Activated CD4-positive, alpha-beta memory T cell treated with anti-CD3 and anti-CD28 coated beads, Interleukin-2, amount 10 ng/mL, durations not matched to agents 7 days and 5 days (primary cell): ENCODE measurements around the gene RGS3. TPM values are rescaled to one million over a fixed set of nuclear protein-coding genes. Genes with fewer than 3 reads are reported as not detected.

Experiments
- CTCF ChIA-PET: fragments of 350-600 bp; sonication (Branson Sonifier 250); formaldehyde crosslinking; loops from one replicate; lab custom pipeline; 2021; ENCODE audit warnings: antibody characterized with exemption, inconsistent platforms; lab: Charles Lee
- POLR2A ChIA-PET: fragments of 350-600 bp; sonication (Branson Sonifier 250); formaldehyde crosslinking; loops from one replicate; lab custom pipeline; 2021; ENCODE audit warnings: antibody characterized with exemption; lab: Charles Lee
- DNase-seq: peaks from one replicate; pipeline ENCODE4 v3.0.0-alpha.2; 2020
- H3K27ac Mint-ChIP-seq: one replicate; pipeline ENCODE4 v1.8.0; 2021; ENCODE audit warnings: mild to moderate bottlenecking, mixed read lengths
- H3K27me3 Mint-ChIP-seq: one replicate; pipeline ENCODE4 v1.8.0; 2021; ENCODE audit warnings: mixed read lengths
- H3K36me3 Mint-ChIP-seq: one replicate; pipeline ENCODE4 v1.8.0; 2021; ENCODE audit warnings: low read depth, mixed read lengths
- H3K4me1 Mint-ChIP-seq: one replicate; pipeline ENCODE4 v1.8.0; 2021; ENCODE audit warnings: mixed read lengths
- H3K4me3 Mint-ChIP-seq: one replicate; pipeline ENCODE4 v1.8.0; 2021; ENCODE audit warnings: mild to moderate bottlenecking, mixed read lengths
- H3K9me3 Mint-ChIP-seq: one replicate; pipeline ENCODE4 v1.8.0; 2021; ENCODE audit warnings: mixed read lengths
- total RNA-seq, 2 experiments: library from RNA; stranded (reverse); gene quantifications; one replicate each; pipeline ENCODE4 v1.2.3, GENCODE V29; 2021

RGS3 gene
- total RNA-seq, 2 experiments from 2014 or later = 22.7 to 24.0 TPM

DNA sequence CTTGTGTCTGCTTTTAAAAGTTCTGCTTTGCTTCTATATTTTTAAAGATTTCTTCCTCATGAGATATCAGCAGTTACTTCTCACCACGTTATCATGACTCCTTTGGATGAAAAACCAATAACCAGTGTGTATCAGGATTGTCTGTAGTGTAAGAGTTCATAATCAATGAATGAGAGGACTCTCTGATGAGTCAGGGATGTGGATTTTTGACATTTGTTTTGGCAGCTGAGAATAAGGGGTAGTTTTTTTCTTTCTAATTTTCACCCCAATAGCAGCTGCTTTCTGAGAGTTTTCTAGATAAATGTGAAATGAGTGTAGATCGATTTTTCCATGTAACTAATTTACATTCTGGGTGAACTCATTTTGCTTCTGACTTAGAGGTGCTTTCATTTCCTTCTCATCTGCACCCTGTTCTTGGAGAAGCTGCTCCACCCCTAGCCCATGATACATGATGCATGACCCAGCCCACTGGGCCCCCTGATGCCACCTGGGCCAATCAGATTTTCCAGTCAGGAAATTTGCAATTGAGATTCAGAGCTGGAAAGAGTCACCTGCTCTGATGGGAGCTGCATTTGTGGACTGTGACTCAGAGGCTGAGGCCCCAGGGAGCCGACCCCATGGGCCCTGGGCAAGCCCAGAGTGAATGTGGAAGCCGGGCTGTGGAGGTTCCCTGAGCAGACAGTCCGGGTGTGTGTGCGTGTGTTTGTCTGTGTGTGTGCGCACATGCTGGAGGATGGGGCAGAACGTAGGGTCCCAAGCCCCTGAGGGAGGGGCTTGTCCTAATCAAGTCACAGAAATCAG lies 159.3 kb downstream of the RGS3 start:
- ChIA-PET CTCF (interaction anchor here (1.0 to 1.9 kb wide), 6 partner anchors 11 to 59 kb away, joined by 3 to 10 read pairs (median 4); no protein-coding TSS in a partner anchor), POLR2A (interaction anchor here (0.6 to 1.5 kb wide), 2 partner anchors 24 to 225 kb away, joined by 3 to 4 read pairs; no protein-coding TSS in a partner anchor)
- H3K9me3 Mint-ChIP-seq = no peaks in the 10 kb centered on the region
- no peaks in the 10 kb centered on the region for H3K36me3 Mint-ChIP-seq
- H3K27me3 Mint-ChIP-seq = no peaks in the 10 kb centered on the region
- H3K4me1 Mint-ChIP-seq = peaks cover 27% of the 10 kb centered on the region
- H3K27ac Mint-ChIP-seq = peak overlapping the region; percentile 67
- no peak overlapping the region for H3K4me3 Mint-ChIP-seq
- DNase-seq = peak; percentile 48

DNA sequence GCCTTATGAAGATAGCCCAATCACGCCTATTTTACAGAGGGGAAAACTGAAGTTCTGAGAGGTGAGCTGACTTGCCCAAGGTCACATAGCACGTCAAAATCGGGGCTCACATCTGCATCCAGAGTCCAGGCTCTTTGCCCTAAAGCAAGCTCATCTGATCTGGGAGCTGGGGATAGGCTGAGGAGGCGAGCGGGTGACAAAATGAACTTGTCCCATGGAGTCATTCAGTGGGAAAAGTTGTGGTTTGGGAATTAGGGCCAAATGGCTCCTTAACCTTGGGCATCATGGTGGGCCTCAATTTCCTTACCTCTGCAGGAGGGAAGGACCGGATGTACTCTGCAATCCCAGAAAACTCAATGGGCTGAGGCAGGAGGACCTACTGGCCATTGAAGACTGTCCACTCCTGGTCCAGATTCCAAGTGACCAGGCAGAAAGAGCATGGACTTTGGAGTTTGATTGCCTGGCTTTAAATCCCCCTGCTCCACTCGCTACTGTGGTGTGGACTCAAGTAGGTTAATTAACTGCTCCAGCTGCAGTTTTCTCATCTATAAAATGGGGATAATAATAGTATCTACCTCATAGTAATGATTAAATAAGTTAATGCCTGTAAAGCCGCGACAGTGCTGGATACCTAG lies 160.4 kb downstream of the RGS3 start:
- Mint-ChIP-seq H3K4me3 (no peak overlapping the region), H3K27ac (no peak overlapping the region), H3K4me1 (peaks cover 26% of the 10 kb centered on the region), H3K9me3 (no peaks in the 10 kb centered on the region), H3K27me3 (peaks cover 3% of the 10 kb centered on the region), H3K36me3 (no peaks in the 10 kb centered on the region)
- DNase-seq = no peak
- POLR2A ChIA-PET = no interaction called here
- CTCF ChIA-PET = interaction anchor here (1.3 to 1.5 kb wide), 2 partner anchors 35 to 58 kb away, joined by 3 read pairs; no protein-coding TSS in a partner anchor

- CTCF ChIA-PET = no interaction called here
- Mint-ChIP-seq H3K27me3 (peaks cover 3% of the 10 kb centered on the region), H3K4me1 (peaks cover 25% of the 10 kb centered on the region), H3K4me3 (no peak overlapping the region), H3K36me3 (no peaks in the 10 kb centered on the region), H3K27ac (no peak overlapping the region), H3K9me3 (no peaks in the 10 kb centered on the region)
- POLR2A ChIA-PET = no interaction called here
- DNase-seq = no peak
Observed at GRCh38 chr9:113624721-113625120, 161.2 kb downstream of the RGS3 start.

DNA sequence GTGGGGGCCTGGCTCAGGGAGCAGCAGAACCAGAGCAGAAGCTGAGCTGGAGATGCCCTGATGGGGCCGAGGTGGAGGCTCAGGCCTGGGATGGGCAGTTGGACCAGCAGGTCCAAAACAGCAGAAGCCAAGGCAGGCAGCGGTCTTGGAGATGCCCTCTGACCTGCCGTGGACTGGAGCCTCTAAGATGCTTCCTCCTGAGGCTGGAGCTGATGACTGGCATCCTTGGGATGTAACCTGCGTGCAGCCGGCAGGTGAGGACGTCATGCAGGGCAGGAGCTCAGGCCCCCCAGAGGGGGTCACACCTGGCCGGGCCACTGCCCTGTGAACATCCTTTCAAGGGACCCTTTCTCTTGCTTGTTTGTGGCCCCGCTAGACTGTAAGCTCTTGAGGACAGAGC lies 162.0 kb downstream of the RGS3 start:
- Mint-ChIP-seq H3K9me3 (no peaks in the 10 kb centered on the region), H3K36me3 (no peaks in the 10 kb centered on the region), H3K4me1 (peaks cover 24% of the 10 kb centered on the region), H3K27ac (no peak overlapping the region), H3K4me3 (no peak overlapping the region), H3K27me3 (peaks cover 3% of the 10 kb centered on the region)
- CTCF ChIA-PET = no interaction called here
- no peak for DNase-seq
- POLR2A ChIA-PET = no interaction called here

GRCh38 chr9:113626735-113627495 lies 163.4 kb downstream of the RGS3 start:
- Mint-ChIP-seq H3K27ac (no peak overlapping the region), H3K9me3 (no peaks in the 10 kb centered on the region), H3K27me3 (peaks cover 3% of the 10 kb centered on the region), H3K36me3 (no peaks in the 10 kb centered on the region), H3K4me1 (peaks cover 17% of the 10 kb centered on the region), H3K4me3 (no peak overlapping the region)
- CTCF ChIA-PET = interaction anchor here (0.9 kb wide), 1 partner anchor 31 kb away, joined by 3 read pairs; no protein-coding TSS in a partner anchor
- POLR2A ChIA-PET = no interaction called here
- DNase-seq = no peak

GRCh38 chr9:113628621-113629020 lies 165.1 kb downstream of the RGS3 start:
- CTCF ChIA-PET = no interaction called here
- Mint-ChIP-seq H3K27ac (no peak overlapping the region), H3K36me3 (no peaks in the 10 kb centered on the region)

DNA sequence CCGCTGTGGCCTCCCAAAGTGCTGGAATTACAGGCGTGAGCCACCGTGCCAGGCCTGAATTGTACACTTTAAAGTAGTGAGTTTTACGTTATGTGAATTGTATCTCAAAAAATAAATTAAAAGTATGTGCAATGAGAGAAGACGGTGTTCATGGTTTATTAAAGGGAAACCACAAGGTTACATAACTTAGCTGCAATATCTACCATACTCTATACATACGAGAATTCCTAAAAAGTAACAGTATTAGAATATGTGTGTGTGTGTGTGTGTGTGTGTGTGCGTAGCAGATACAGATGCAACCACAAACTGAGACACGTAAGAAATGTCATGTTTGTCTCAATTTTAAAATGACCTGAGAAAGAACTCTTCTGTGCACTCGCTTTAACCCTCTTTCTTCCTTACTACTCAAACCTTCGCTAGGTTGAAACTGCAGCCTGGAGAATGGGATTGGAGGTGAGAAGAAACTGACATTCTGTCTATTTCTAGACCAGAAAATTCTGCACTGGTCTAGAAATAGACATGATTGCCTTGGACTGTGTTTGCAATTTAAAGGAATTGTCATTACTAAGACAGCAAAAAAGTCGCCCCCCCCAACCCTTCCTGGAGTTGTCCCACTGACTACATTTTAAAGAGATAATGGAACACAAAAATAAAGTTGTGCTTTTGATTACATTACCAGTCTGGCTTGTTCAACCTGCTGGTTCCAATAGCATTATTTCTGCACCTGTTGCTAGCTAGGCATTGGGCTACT lies 167.0 kb downstream of the RGS3 start:
- CTCF ChIA-PET = no interaction called here
- no peak for DNase-seq
- H3K4me1 Mint-ChIP-seq = peaks cover 2% of the 10 kb centered on the region
- no peaks in the 10 kb centered on the region for H3K9me3 Mint-ChIP-seq
- peaks cover 6% of the 10 kb centered on the region for H3K27me3 Mint-ChIP-seq
- H3K27ac Mint-ChIP-seq = no peak overlapping the region
- H3K4me3 Mint-ChIP-seq = no peak overlapping the region
- no peaks in the 10 kb centered on the region for H3K36me3 Mint-ChIP-seq
- POLR2A ChIA-PET = no interaction called here

More at GRCh38 chr9:113628621-113629020, 165.1 kb downstream of the RGS3 start:
- DNase-seq = no peak
- POLR2A ChIA-PET = no interaction called here
- no peaks in the 10 kb centered on the region for H3K9me3 Mint-ChIP-seq
- H3K27me3 Mint-ChIP-seq = peaks cover 3% of the 10 kb centered on the region
- H3K4me1 Mint-ChIP-seq = peaks cover 3% of the 10 kb centered on the region
- H3K4me3 Mint-ChIP-seq = no peak overlapping the region

- peaks cover 7% of the 10 kb centered on the region for H3K27me3 Mint-ChIP-seq
- DNase-seq = no peak
- H3K4me3 Mint-ChIP-seq = no peak overlapping the region
- no peak overlapping the region for H3K27ac Mint-ChIP-seq
- no peaks in the 10 kb centered on the region for H3K36me3 Mint-ChIP-seq
- no peaks in the 10 kb centered on the region for H3K9me3 Mint-ChIP-seq
- POLR2A ChIA-PET = no interaction called here
- CTCF ChIA-PET = no interaction called here
- H3K4me1 Mint-ChIP-seq = peaks cover 2% of the 10 kb centered on the region
Observed at GRCh38 chr9:113631137-113631765, 167.7 kb downstream of the RGS3 start.

DNA sequence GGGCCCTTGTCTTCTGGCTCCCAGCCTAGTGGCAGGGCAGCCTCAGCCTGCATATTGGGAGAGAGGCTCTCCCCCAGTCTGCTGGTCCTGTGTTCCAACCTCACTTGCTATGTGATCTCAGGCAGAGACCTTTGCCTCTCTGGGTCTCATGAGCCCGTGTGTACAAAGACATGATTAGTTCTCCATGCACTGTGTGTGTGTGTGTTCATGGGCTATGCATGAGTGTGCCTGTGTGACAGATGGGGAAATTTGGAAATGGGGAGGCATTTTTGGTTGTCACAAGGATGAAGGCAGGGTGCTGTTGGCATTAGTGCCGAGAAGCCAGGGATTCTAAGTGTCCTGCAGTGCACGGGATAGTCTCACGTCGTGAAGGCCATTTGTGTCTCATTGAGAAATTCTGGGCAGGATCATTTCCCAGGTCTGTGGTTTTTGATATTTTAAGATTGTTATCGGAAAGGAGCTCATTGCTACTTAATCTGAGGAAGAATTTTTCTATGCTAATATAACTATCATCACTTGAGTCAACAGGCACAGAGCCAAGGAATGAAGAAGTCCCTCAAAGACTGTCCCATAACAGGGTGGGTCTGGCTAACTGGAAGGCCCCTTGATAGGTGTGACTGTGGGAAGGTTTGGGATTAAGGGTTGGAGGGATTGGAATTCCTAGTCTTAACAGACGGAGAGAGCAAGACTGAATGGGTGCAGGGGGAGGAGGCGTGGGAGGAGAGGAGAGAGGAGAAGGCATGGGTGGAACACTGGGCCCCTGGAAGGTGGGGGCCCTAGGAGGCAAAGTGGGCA lies 168.5 kb downstream of the RGS3 start:
- Mint-ChIP-seq H3K27ac (no peak overlapping the region), H3K27me3 (peaks cover 7% of the 10 kb centered on the region), H3K4me1 (peaks cover 2% of the 10 kb centered on the region), H3K9me3 (no peaks in the 10 kb centered on the region), H3K36me3 (no peaks in the 10 kb centered on the region), H3K4me3 (no peak overlapping the region)
- ChIA-PET CTCF (interaction anchor here (2.9 kb wide), 1 partner anchor 40 kb away, joined by 8 read pairs; no protein-coding TSS in a partner anchor), POLR2A (no interaction called here)
- DNase-seq = no peak

DNA sequence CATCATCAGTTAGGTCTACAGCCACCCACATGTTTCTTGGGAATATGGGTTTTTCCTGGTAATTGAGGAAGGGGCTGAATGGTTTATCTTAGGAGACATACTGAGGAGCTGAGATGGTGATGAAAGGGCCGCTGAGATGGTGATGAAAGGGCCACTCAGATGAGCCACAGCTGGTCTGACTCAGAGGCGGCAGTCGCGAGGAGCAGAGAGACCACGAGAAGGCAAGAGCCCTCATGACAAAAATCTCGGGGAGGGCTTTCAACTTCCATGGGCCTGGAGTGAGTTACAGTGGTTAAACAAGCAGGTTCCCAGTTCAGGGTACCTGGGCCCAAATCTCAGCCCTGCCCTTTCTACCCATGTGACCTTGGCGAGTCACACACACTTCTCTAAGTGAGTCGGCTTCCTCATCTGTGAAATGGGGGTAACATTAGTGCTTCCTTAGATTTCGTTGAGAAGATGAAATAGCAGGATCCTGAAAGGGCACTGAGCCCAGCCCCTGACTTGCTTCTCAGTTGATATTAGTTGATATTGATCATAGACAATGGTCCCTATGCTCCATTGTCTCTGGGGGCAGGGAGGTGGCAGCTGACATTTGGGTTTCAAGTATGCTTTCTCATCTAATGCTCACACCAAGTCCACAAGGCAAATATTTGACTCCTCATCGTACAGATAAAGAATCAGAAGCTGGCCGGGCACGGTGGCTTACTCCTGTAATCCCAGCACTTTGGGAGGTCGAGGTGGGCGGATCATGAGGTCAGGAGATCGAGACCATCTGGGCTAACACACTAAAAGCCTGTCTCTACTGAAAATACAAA lies 169.5 kb downstream of the RGS3 start:
- CTCF ChIA-PET = interaction anchor here (1.2 to 2.9 kb wide), 2 partner anchors 25 to 41 kb away, joined by 6 to 8 read pairs; no protein-coding TSS in a partner anchor
- H3K4me1 Mint-ChIP-seq = peaks cover 2% of the 10 kb centered on the region
- H3K9me3 Mint-ChIP-seq = no peaks in the 10 kb centered on the region
- POLR2A ChIA-PET = no interaction called here
- H3K27me3 Mint-ChIP-seq = peaks cover 7% of the 10 kb centered on the region
- H3K4me3 Mint-ChIP-seq = no peak overlapping the region
- H3K27ac Mint-ChIP-seq = no peak overlapping the region
- H3K36me3 Mint-ChIP-seq = no peaks in the 10 kb centered on the region
- DNase-seq = no peak
